Measurements from ENCODE around the gene ARID1B. TPM values are rescaled to one million over a fixed set of nuclear protein-coding genes. Genes with fewer than 3 reads are reported as not detected.
"Not testable (repeated sequence)": the region's sequence is repeated elsewhere in the genome, so short reads cannot be mapped to it uniquely, and the experiment has no call there.

The ARID1B gene
- total RNA-seq, 1 experiment from 2014 or later = 20.9 TPM

GRCh38 chr6:156970595-156971112 lies 193.5 kb downstream of the ARID1B start:
- Histone ChIP-seq H3K4me3 (ENCODE audit: insufficient read depth, low read depth, low read length) (no peak overlapping the region), H3K36me3 (replicated peaks; ENCODE audit: control insufficient read depth, insufficient read depth, low read length) (no peaks in the 10 kb centered on the region), H3K27me3 (ENCODE audit: control insufficient read depth, insufficient read depth, low read length) (no peaks in the 10 kb centered on the region)
- no peak for DNase-seq

GRCh38 chr6:156971153-156971885 lies 194.1 kb downstream of the ARID1B start:
- no peaks in the 10 kb centered on the region for H3K27me3 ChIP-seq (ENCODE audit: control insufficient read depth, insufficient read depth, low read length)
- DNase-seq = no peak

GRCh38 chr6:156972145-156972544 lies 195.0 kb downstream of the ARID1B start:
- H3K27me3 ChIP-seq (ENCODE audit: control insufficient read depth, insufficient read depth, low read length) = no peaks in the 10 kb centered on the region
- H3K4me3 ChIP-seq (ENCODE audit: insufficient read depth, low read depth, low read length) = no peak overlapping the region
- DNase-seq = no peak
- H3K36me3 ChIP-seq (replicated peaks; ENCODE audit: control insufficient read depth, insufficient read depth, low read length) = no peaks in the 10 kb centered on the region

More at GRCh38 chr6:156971153-156971885, 194.1 kb downstream of the ARID1B start:
- Histone ChIP-seq H3K36me3 (replicated peaks; ENCODE audit: control insufficient read depth, insufficient read depth, low read length) (no peaks in the 10 kb centered on the region), H3K4me3 (ENCODE audit: insufficient read depth, low read depth, low read length) (no peak overlapping the region)

GRCh38 chr6:156974830-156975261 lies 197.7 kb downstream of the ARID1B start:
- H3K27me3 ChIP-seq (ENCODE audit: control insufficient read depth, insufficient read depth, low read length) = no peaks in the 10 kb centered on the region
- no peaks in the 10 kb centered on the region for H3K36me3 ChIP-seq (replicated peaks; ENCODE audit: control insufficient read depth, insufficient read depth, low read length)
- no peak for DNase-seq
- H3K4me3 ChIP-seq (ENCODE audit: insufficient read depth, low read depth, low read length) = no peak overlapping the region

GRCh38 chr6:156975414-156975813 lies 198.2 kb downstream of the ARID1B start:
- Histone ChIP-seq H3K27me3 (ENCODE audit: control insufficient read depth, insufficient read depth, low read length) (no peaks in the 10 kb centered on the region), H3K36me3 (replicated peaks; ENCODE audit: control insufficient read depth, insufficient read depth, low read length) (no peaks in the 10 kb centered on the region), H3K4me3 (ENCODE audit: insufficient read depth, low read depth, low read length) (no peak overlapping the region)
- DNase-seq = no peak

GRCh38 chr6:156976216-156977127 lies 199.3 kb downstream of the ARID1B start:
- no peaks in the 10 kb centered on the region for H3K36me3 ChIP-seq (replicated peaks; ENCODE audit: control insufficient read depth, insufficient read depth, low read length)
- H3K4me3 ChIP-seq (ENCODE audit: insufficient read depth, low read depth, low read length) = no peak overlapping the region
- DNase-seq = no peak
- no peaks in the 10 kb centered on the region for H3K27me3 ChIP-seq (ENCODE audit: control insufficient read depth, insufficient read depth, low read length)

GRCh38 chr6:156977527-156978291 lies 200.5 kb downstream of the ARID1B start:
- Histone ChIP-seq H3K4me3 (ENCODE audit: insufficient read depth, low read depth, low read length) (no peak overlapping the region), H3K27me3 (ENCODE audit: control insufficient read depth, insufficient read depth, low read length) (no peaks in the 10 kb centered on the region)
- DNase-seq = no peak

GRCh38 chr6:156978948-156979347 lies 201.8 kb downstream of the ARID1B start:
- DNase-seq = no peak
- H3K4me3 ChIP-seq (ENCODE audit: insufficient read depth, low read depth, low read length) = no peak overlapping the region
- H3K36me3 ChIP-seq (replicated peaks; ENCODE audit: control insufficient read depth, insufficient read depth, low read length) = no peaks in the 10 kb centered on the region
- H3K27me3 ChIP-seq (ENCODE audit: control insufficient read depth, insufficient read depth, low read length) = no peaks in the 10 kb centered on the region

More at GRCh38 chr6:156977527-156978291, 200.5 kb downstream of the ARID1B start:
- no peaks in the 10 kb centered on the region for H3K36me3 ChIP-seq (replicated peaks; ENCODE audit: control insufficient read depth, insufficient read depth, low read length)

- Histone ChIP-seq H3K4me3 (ENCODE audit: insufficient read depth, low read depth, low read length) (no peak overlapping the region), H3K27me3 (ENCODE audit: control insufficient read depth, insufficient read depth, low read length) (no peaks in the 10 kb centered on the region), H3K36me3 (replicated peaks; ENCODE audit: control insufficient read depth, insufficient read depth, low read length) (no peaks in the 10 kb centered on the region)
- DNase-seq = no peak
Measured at GRCh38 chr6:156980515-156980914, 203.3 kb downstream of the ARID1B start.

- Histone ChIP-seq H3K36me3 (replicated peaks; ENCODE audit: control insufficient read depth, insufficient read depth, low read length) (no peaks in the 10 kb centered on the region), H3K27me3 (ENCODE audit: control insufficient read depth, insufficient read depth, low read length) (no peaks in the 10 kb centered on the region), H3K4me3 (ENCODE audit: insufficient read depth, low read depth, low read length) (no peak overlapping the region)
- DNase-seq = no peak
Measured at GRCh38 chr6:156980948-156981347, 203.8 kb downstream of the ARID1B start.

- no peak for DNase-seq
- no peaks in the 10 kb centered on the region for H3K36me3 ChIP-seq (replicated peaks; ENCODE audit: control insufficient read depth, insufficient read depth, low read length)
- H3K4me3 ChIP-seq (ENCODE audit: insufficient read depth, low read depth, low read length) = no peak overlapping the region
- no peaks in the 10 kb centered on the region for H3K27me3 ChIP-seq (ENCODE audit: control insufficient read depth, insufficient read depth, low read length)
Measured at GRCh38 chr6:156982168-156982567, 205.0 kb downstream of the ARID1B start.

GRCh38 chr6:156982864-156983263 lies 205.7 kb downstream of the ARID1B start:
- not testable (repeated sequence) for H3K27me3 ChIP-seq (ENCODE audit: control insufficient read depth, insufficient read depth, low read length); DNase-seq; H3K4me3 ChIP-seq (ENCODE audit: insufficient read depth, low read depth, low read length); H3K36me3 ChIP-seq (replicated peaks; ENCODE audit: control insufficient read depth, insufficient read depth, low read length)

GRCh38 chr6:156984178-156984738 lies 207.1 kb downstream of the ARID1B start:
- Histone ChIP-seq H3K27me3 (ENCODE audit: control insufficient read depth, insufficient read depth, low read length) (no peaks in the 10 kb centered on the region), H3K4me3 (ENCODE audit: insufficient read depth, low read depth, low read length) (no peak overlapping the region), H3K36me3 (replicated peaks; ENCODE audit: control insufficient read depth, insufficient read depth, low read length) (no peaks in the 10 kb centered on the region)
- DNase-seq = no peak

GRCh38 chr6:156985309-156985708 lies 208.1 kb downstream of the ARID1B start:
- H3K4me3 ChIP-seq (ENCODE audit: insufficient read depth, low read depth, low read length) = no peak overlapping the region
- DNase-seq = no peak
- H3K36me3 ChIP-seq (replicated peaks; ENCODE audit: control insufficient read depth, insufficient read depth, low read length) = no peaks in the 10 kb centered on the region
- no peaks in the 10 kb centered on the region for H3K27me3 ChIP-seq (ENCODE audit: control insufficient read depth, insufficient read depth, low read length)
